ENCODE results near the gene PEA15. TPM values are rescaled to one million over a fixed set of nuclear protein-coding genes. Genes with fewer than 3 reads are reported as not detected.

The PEA15 gene
- total RNA-seq, 1 donor from 2014 or later = 197 TPM

- TF ChIP-seq CTCF (IDR thresholded peaks at IDR 0.05) = no peak
- H3K27ac Mint-ChIP-seq (ENCODE audit: unreplicated experiment) = no peak overlapping the region
- DNase-seq (ENCODE audit: extremely low spot score, unreplicated experiment) = no peak
- H3K4me3 Mint-ChIP-seq (ENCODE audit: unreplicated experiment) = no peak overlapping the region
- H3K36me3 Mint-ChIP-seq (ENCODE audit: unreplicated experiment) = peaks cover 39% of the 10 kb centered on the region
- H3K9me3 Mint-ChIP-seq (ENCODE audit: unreplicated experiment) = no peaks in the 10 kb centered on the region
- H3K4me1 Mint-ChIP-seq (ENCODE audit: unreplicated experiment) = peaks cover 9% of the 10 kb centered on the region
- H3K27me3 Mint-ChIP-seq (ENCODE audit: unreplicated experiment) = no peaks in the 10 kb centered on the region
Measured at GRCh38 chr1:160224606-160225005, 19.4 kb downstream of the PEA15 start.

GRCh38 chr1:160225345-160225744 is 20.2 kb downstream of the PEA15 start:
- peaks cover 44% of the 10 kb centered on the region for H3K36me3 Mint-ChIP-seq (ENCODE audit: unreplicated experiment)
- no peak for TF ChIP-seq CTCF (IDR thresholded peaks at IDR 0.05)
- H3K27ac Mint-ChIP-seq (ENCODE audit: unreplicated experiment) = no peak overlapping the region
- peaks cover 2% of the 10 kb centered on the region for H3K4me1 Mint-ChIP-seq (ENCODE audit: unreplicated experiment)
- H3K4me3 Mint-ChIP-seq (ENCODE audit: unreplicated experiment) = no peak overlapping the region
- no peaks in the 10 kb centered on the region for H3K27me3 Mint-ChIP-seq (ENCODE audit: unreplicated experiment)
- no peak for DNase-seq (ENCODE audit: extremely low spot score, unreplicated experiment)
- no peaks in the 10 kb centered on the region for H3K9me3 Mint-ChIP-seq (ENCODE audit: unreplicated experiment)

- no peak for TF ChIP-seq CTCF (IDR thresholded peaks at IDR 0.05)
- no peak overlapping the region for H3K27ac Mint-ChIP-seq (ENCODE audit: unreplicated experiment)
- H3K9me3 Mint-ChIP-seq (ENCODE audit: unreplicated experiment) = no peaks in the 10 kb centered on the region
- DNase-seq (ENCODE audit: extremely low spot score, unreplicated experiment) = no peak
- H3K36me3 Mint-ChIP-seq (ENCODE audit: unreplicated experiment) = peaks cover 56% of the 10 kb centered on the region
- no peaks in the 10 kb centered on the region for H3K4me1 Mint-ChIP-seq (ENCODE audit: unreplicated experiment)
- no peaks in the 10 kb centered on the region for H3K27me3 Mint-ChIP-seq (ENCODE audit: unreplicated experiment)
- H3K4me3 Mint-ChIP-seq (ENCODE audit: unreplicated experiment) = no peak overlapping the region
Measured at GRCh38 chr1:160226623-160227022, 21.4 kb downstream of the PEA15 start.

- H3K4me3 Mint-ChIP-seq (ENCODE audit: unreplicated experiment) = no peak overlapping the region
- peaks cover 53% of the 10 kb centered on the region for H3K36me3 Mint-ChIP-seq (ENCODE audit: unreplicated experiment)
- DNase-seq (ENCODE audit: extremely low spot score, unreplicated experiment) = no peak
- no peaks in the 10 kb centered on the region for H3K9me3 Mint-ChIP-seq (ENCODE audit: unreplicated experiment)
- H3K27me3 Mint-ChIP-seq (ENCODE audit: unreplicated experiment) = no peaks in the 10 kb centered on the region
- no peak overlapping the region for H3K27ac Mint-ChIP-seq (ENCODE audit: unreplicated experiment)
- H3K4me1 Mint-ChIP-seq (ENCODE audit: unreplicated experiment) = no peaks in the 10 kb centered on the region
- no peak for TF ChIP-seq CTCF (IDR thresholded peaks at IDR 0.05)
Measured at GRCh38 chr1:160227034-160227433, 21.9 kb downstream of the PEA15 start.

GRCh38 chr1:160227561-160227960 is 22.4 kb downstream of the PEA15 start:
- TF ChIP-seq CTCF (IDR thresholded peaks at IDR 0.05) = no peak
- H3K27me3 Mint-ChIP-seq (ENCODE audit: unreplicated experiment) = no peaks in the 10 kb centered on the region
- H3K4me1 Mint-ChIP-seq (ENCODE audit: unreplicated experiment) = no peaks in the 10 kb centered on the region
- H3K9me3 Mint-ChIP-seq (ENCODE audit: unreplicated experiment) = no peaks in the 10 kb centered on the region
- H3K27ac Mint-ChIP-seq (ENCODE audit: unreplicated experiment) = no peak overlapping the region
- DNase-seq (ENCODE audit: extremely low spot score, unreplicated experiment) = no peak
- H3K36me3 Mint-ChIP-seq (ENCODE audit: unreplicated experiment) = peaks cover 50% of the 10 kb centered on the region
- H3K4me3 Mint-ChIP-seq (ENCODE audit: unreplicated experiment) = no peak overlapping the region
